HL-60 (cell line): ENCODE data around the gene ATP2B2.

Experiments used
- GABPA ChIP-seq: IDR thresholded peaks from 2 replicates; pipeline ENCODE4 v1.6.1; 2012; ENCODE audit warnings: low read depth
- POLR2AphosphoS5 ChIP-seq: IDR thresholded peaks from 2 replicates; pipeline ENCODE4 v1.6.1; 2012; ENCODE audit warnings: low read depth
- TF ChIP-seq, protein P1 (sequence below): IDR thresholded peaks from one replicate; pipeline ENCODE4 v1.5.1; 2011; ENCODE audit warnings: low read length, control low read depth, inconsistent platforms; ENCODE audit not compliant: insufficient read depth
- TF ChIP-seq, protein P2 (sequence below): IDR thresholded peaks from 2 replicates; pipeline ENCODE4 v1.6.1; 2012; ENCODE audit warnings: low read depth; ENCODE audit not compliant: insufficient replicate concordance

GRCh38 chr3:10509325-10509724 is 3.9 kb upstream of the ATP2B2 start:
- TF ChIP-seq POLR2AphosphoS5 = no peak
- TF ChIP-seq, protein P1, sequence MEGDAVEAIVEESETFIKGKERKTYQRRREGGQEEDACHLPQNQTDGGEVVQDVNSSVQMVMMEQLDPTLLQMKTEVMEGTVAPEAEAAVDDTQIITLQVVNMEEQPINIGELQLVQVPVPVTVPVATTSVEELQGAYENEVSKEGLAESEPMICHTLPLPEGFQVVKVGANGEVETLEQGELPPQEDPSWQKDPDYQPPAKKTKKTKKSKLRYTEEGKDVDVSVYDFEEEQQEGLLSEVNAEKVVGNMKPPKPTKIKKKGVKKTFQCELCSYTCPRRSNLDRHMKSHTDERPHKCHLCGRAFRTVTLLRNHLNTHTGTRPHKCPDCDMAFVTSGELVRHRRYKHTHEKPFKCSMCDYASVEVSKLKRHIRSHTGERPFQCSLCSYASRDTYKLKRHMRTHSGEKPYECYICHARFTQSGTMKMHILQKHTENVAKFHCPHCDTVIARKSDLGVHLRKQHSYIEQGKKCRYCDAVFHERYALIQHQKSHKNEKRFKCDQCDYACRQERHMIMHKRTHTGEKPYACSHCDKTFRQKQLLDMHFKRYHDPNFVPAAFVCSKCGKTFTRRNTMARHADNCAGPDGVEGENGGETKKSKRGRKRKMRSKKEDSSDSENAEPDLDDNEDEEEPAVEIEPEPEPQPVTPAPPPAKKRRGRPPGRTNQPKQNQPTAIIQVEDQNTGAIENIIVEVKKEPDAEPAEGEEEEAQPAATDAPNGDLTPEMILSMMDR = no peak
- TF ChIP-seq GABPA = no peak
- TF ChIP-seq, protein P2, sequence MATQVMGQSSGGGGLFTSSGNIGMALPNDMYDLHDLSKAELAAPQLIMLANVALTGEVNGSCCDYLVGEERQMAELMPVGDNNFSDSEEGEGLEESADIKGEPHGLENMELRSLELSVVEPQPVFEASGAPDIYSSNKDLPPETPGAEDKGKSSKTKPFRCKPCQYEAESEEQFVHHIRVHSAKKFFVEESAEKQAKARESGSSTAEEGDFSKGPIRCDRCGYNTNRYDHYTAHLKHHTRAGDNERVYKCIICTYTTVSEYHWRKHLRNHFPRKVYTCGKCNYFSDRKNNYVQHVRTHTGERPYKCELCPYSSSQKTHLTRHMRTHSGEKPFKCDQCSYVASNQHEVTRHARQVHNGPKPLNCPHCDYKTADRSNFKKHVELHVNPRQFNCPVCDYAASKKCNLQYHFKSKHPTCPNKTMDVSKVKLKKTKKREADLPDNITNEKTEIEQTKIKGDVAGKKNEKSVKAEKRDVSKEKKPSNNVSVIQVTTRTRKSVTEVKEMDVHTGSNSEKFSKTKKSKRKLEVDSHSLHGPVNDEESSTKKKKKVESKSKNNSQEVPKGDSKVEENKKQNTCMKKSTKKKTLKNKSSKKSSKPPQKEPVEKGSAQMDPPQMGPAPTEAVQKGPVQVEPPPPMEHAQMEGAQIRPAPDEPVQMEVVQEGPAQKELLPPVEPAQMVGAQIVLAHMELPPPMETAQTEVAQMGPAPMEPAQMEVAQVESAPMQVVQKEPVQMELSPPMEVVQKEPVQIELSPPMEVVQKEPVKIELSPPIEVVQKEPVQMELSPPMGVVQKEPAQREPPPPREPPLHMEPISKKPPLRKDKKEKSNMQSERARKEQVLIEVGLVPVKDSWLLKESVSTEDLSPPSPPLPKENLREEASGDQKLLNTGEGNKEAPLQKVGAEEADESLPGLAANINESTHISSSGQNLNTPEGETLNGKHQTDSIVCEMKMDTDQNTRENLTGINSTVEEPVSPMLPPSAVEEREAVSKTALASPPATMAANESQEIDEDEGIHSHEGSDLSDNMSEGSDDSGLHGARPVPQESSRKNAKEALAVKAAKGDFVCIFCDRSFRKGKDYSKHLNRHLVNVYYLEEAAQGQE = no peak
